ENCODE results near the gene SEC22A. TPM values are rescaled to one million over a fixed set of nuclear protein-coding genes. Genes with fewer than 3 reads are reported as not detected.

The SEC22A gene
- total RNA-seq, 1 donor from 2014 or later, result 15.4 TPM

- Mint-ChIP-seq H3K4me3 (no peak overlapping the region), H3K9me3 (no peaks in the 10 kb centered on the region), H3K36me3 (ENCODE audit: low read depth) (no peaks in the 10 kb centered on the region), H3K27me3 (ENCODE audit: low read depth) (no peaks in the 10 kb centered on the region), H3K27ac (ENCODE audit: unreplicated experiment) (no peak overlapping the region), H3K4me1 (no peaks in the 10 kb centered on the region)
- no peak for TF ChIP-seq CTCF (conservative IDR thresholded peaks at IDR 0.05)
- DNase-seq (ENCODE audit: low read depth, low spot score), result no peak
Measured at GRCh38 chr3:123297627-123297899, 95.8 kb downstream of the SEC22A start.

- no peaks in the 10 kb centered on the region for H3K9me3 Mint-ChIP-seq
- H3K4me3 Mint-ChIP-seq, result no peak overlapping the region
- DNase-seq (ENCODE audit: low read depth, low spot score), result no peak
- no peaks in the 10 kb centered on the region for H3K27me3 Mint-ChIP-seq (ENCODE audit: low read depth)
- no peaks in the 10 kb centered on the region for H3K36me3 Mint-ChIP-seq (ENCODE audit: low read depth)
- no peak for TF ChIP-seq CTCF (conservative IDR thresholded peaks at IDR 0.05)
- H3K4me1 Mint-ChIP-seq, result no peaks in the 10 kb centered on the region
- no peak overlapping the region for H3K27ac Mint-ChIP-seq (ENCODE audit: unreplicated experiment)
Measured at GRCh38 chr3:123298903-123299302, 97.2 kb downstream of the SEC22A start.

GRCh38 chr3:123299581-123299980, 97.8 kb downstream of the SEC22A start:
- H3K27ac Mint-ChIP-seq (ENCODE audit: unreplicated experiment), result peak overlapping the region; percentile 19
- no peak for TF ChIP-seq CTCF (conservative IDR thresholded peaks at IDR 0.05)
- no peaks in the 10 kb centered on the region for H3K27me3 Mint-ChIP-seq (ENCODE audit: low read depth)
- DNase-seq (ENCODE audit: low read depth, low spot score), result no peak
- no peaks in the 10 kb centered on the region for H3K9me3 Mint-ChIP-seq
- no peaks in the 10 kb centered on the region for H3K36me3 Mint-ChIP-seq (ENCODE audit: low read depth)
- no peak overlapping the region for H3K4me3 Mint-ChIP-seq
- H3K4me1 Mint-ChIP-seq, result no peaks in the 10 kb centered on the region

- TF ChIP-seq CTCF (conservative IDR thresholded peaks at IDR 0.05), result no peak
- Mint-ChIP-seq H3K27ac (ENCODE audit: unreplicated experiment) (no peak overlapping the region), H3K4me3 (no peak overlapping the region), H3K9me3 (no peaks in the 10 kb centered on the region), H3K36me3 (ENCODE audit: low read depth) (no peaks in the 10 kb centered on the region), H3K27me3 (ENCODE audit: low read depth) (no peaks in the 10 kb centered on the region), H3K4me1 (no peaks in the 10 kb centered on the region)
- no peak for DNase-seq (ENCODE audit: low read depth, low spot score)
Measured at GRCh38 chr3:123300056-123300455, 98.3 kb downstream of the SEC22A start.

- H3K4me1 Mint-ChIP-seq, result no peaks in the 10 kb centered on the region
- H3K27me3 Mint-ChIP-seq (ENCODE audit: low read depth), result no peaks in the 10 kb centered on the region
- no peak overlapping the region for H3K27ac Mint-ChIP-seq (ENCODE audit: unreplicated experiment)
- no peak overlapping the region for H3K4me3 Mint-ChIP-seq
- no peaks in the 10 kb centered on the region for H3K9me3 Mint-ChIP-seq
- TF ChIP-seq CTCF (conservative IDR thresholded peaks at IDR 0.05), result no peak
- DNase-seq (ENCODE audit: low read depth, low spot score), result no peak
- no peaks in the 10 kb centered on the region for H3K36me3 Mint-ChIP-seq (ENCODE audit: low read depth)
Measured at GRCh38 chr3:123300583-123300982, 98.8 kb downstream of the SEC22A start.
